Activated T-cell treated with anti-CD3 and anti-CD28 coated beads for 1 hour (primary cell): ENCODE measurements around the gene ZRANB3.
A peak's percentile ranks its signal among the peaks of the same experiment; 100 is the strongest.
"Not testable (repeated sequence)": the region's sequence is repeated elsewhere in the genome, so short reads cannot be mapped to it uniquely, and the experiment has no call there.

Experiments used
- DNase-seq: peaks from one replicate; pipeline ENCODE4 v3.0.0-alpha.2; 2020; ENCODE audit warnings: low read depth

Gene ZRANB3

DNA sequence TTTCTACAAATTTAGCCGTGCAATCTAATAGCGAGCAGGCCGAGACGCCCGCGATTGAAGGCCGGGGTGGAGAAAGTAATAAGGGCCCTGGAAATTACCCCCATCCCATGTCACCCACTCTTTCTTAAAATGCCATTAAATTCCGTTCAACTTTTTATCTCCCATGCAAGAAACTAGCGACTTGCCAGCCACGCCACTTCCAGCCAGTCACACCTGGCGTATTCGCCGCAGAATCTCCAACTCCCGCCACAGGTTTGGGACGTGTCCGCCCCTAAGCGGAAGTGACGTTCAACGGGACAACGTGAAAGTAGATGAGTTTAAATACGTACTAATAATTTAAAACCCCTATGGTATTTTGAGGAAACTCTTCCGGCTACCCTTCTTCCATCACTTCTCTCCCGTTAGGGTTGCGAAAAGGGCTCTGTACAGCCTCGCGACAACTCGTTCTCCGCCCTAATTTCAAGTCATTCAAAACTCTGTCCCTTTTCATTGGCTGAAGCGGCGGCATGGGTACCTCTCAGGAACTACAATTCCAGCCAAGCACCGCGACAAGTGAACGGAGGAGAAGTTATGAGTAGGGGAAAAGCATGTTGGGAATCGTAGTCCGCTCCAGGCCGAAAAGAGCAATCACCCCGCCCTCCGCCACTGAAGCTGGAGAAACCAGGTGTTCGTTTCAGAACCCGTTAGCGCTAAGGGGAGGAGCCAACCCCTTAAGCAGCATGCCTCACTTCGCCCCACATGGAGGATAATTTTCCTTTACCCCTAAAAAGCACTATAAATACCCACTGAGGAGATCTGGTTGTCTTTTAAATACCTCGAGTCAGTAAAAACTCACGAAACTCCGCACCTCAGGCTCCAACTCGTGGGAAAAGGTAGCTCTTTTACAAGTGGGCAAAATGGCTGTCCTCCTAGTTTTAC is at the start of gene ZRANB3:
Gene ZRANB3, minus strand, starts transcription at position 906 of the 918 bp plus-strand sequence.
- DNase-seq = peak; percentile 87

DNA sequence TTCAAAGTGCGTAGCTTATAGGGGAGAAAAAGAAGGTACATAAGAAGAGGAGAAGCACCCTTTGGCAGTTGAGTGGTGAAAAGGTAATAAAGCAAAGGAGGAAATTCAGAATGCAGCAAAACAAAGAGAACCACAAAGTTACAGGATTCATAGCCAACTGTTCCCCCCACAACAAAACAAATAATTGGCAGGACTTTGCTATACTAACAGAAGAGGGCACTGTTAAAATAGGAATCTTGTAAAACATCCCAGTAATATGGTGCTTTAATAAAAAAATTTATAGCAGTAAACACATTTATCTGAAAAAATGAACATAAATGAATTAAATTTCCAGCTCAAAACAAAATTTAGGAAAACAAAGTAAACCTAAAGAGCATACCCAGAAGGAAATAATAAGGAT is 42.6 kb upstream of the ZRANB3 start:
- no peak for DNase-seq

DNA sequence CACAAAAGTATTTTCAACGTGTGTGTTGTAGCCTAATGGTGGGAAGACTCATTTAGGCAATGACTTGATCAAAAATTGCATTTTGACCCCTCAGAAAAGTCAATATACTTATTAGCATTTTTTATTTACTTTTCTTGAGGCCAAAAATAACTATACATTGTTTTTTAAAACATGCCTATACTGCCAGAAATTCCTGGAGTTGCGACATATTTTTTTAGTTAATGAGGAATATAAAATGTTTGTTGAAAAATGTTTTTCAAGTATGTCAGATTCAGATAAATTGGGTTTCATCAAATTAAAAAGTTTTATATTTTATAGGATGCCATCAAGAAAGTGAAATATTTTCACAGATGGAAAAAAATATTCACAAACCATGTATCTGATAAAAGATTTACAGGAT is 39.9 kb upstream of the ZRANB3 start:
- no peak for DNase-seq

DNA sequence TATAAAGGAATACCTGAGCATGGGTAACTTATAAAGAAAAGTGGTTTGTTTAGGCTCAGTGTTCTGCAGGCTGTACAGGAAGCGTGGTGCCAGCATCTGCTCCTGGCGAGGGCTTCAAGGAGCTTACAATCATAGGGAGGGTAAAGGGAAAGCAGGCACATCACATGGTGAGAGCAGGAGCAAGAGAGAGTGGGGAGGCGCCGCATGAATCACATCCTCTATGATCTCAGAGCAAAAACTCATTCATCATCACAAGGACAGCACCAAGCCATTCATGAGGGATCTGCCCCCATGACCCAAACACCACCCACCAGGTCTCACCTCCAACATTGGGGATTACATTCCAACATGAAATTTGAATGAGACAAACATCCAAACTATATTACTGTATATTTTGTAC is 32.8 kb upstream of the ZRANB3 start:
- DNase-seq = no peak

DNA sequence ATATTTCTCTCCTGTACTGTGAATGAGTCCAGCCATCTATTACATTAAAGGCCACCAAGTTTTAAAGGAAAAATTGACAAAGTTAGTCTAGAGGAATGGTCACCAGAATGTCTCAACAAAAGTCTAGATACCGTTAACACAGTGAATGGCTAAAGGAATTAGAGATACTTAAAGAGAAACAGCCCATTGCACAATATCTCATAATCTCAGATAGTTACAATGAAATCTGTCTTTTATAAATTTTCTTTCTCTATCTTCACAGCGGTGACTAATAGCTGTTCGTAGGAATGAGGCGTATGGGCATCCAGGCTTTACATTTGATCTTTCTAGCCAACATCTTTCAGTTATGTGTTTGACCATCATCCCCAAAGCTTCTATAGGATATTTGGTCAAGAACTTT is 30.9 kb upstream of the ZRANB3 start:
- no peak for DNase-seq

DNA sequence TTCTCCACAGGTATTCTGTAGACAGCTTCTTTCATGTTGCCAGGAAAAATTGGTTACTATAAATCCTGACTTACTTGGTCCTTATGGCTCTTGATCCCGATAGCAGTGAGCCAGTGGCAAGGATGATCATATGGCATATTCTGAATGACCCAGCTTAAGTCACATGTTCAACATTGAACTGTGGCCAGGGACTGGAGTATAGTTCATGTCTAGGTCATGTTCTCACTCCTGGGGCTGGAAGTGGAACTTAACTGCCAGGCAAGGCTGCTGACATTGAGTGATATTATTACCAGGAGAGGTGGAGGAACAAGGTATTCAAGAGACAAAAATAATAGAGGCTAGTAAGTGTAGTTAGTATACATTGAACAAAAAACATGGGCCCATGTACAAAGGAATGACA is 26.5 kb upstream of the ZRANB3 start:
- no peak for DNase-seq

DNA sequence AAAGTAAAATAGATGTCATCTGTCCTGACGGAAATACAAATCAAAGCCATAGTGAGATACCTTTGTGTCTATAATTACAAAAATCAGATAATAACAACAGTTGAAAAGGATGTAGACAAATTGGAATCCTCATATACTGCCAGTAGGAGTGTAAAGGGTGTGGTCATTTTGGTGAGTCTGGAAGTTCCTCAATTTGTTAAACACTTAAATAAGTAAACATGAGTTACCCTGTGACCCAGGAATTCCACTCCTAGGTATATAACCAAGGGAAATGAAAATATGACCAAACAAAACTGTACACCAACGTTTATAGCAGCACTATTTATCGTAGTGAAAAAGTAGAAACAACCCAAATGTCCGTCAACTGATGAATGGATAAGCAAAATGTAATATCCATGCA is 24.3 kb upstream of the ZRANB3 start:
- no peak for DNase-seq

DNA sequence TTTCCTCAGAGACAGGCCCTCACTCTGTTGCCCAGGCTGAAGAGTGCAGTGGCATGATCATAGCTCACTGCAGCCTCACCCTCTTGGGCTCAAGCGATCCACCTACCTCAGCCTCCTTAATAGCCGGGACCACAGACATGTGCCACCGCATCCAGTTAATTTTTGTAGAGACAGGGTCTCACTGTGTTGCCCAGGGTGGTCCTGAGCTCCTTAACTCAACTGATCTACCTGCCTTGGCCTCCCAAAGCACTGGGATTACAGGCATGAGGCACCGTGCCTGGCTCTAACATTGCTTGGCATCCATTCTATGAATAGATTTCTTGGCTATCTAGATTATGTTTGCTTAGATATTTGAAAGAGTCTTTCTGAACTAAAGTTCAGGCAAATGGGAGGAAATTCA is 21.9 kb upstream of the ZRANB3 start:
- no peak for DNase-seq

DNA sequence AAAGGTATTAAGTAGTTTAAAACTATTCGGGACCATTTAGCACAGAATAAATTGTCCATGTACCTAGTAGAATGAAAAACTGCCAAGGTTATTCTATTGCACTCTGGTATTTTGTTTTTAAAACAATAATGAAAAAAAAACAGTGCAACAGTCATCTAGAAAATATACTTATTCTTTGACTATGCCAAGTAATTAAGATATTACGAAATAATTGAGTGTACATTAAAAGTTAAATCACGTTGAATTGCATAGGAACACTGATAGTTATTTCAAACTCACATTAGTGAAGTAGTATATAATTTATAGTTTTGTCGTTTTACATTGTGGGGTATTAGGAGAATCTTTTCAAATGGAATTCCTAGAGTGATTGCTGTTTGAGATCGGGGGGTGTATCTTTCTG is 20.3 kb upstream of the ZRANB3 start:
- no peak for DNase-seq

DNA sequence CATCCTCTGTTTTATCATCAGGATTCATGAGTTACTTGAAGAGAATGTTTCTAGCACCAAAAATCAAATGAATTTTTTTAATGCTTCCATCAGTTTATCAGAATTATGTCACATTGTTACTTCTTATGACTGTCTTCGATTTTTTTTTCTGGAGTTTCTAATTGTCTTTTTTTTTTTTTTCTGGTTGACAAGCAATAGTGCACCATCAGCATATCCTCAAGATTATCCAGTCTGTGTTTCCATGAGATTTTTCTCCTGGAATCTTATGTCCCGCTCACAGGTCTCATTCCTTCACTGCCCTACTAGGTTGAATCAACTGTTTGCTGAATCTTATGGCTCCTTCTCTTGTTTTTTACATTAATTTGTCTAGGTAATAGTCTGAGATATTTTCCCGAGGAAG is 16.3 kb upstream of the ZRANB3 start:
- no peak for DNase-seq

DNA sequence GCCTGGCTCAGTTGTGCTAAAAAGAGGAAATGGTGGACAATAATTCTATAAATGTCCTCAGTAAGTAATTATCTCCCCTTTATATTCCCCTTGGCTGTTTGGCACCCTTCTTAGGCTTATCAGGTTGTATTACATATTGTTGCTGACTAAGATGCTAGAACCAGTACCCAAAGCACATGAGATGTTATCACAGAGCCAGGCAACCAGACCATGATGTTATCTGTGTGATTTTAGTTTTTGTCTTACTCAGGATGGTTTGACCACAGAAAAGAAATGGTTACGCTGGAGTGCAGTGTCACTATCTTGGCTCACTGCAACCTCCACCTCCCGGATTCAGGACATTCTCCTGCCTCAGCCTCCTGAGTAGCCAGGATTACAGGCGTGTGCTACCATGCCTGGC is 15.4 kb upstream of the ZRANB3 start:
- no peak for DNase-seq

DNA sequence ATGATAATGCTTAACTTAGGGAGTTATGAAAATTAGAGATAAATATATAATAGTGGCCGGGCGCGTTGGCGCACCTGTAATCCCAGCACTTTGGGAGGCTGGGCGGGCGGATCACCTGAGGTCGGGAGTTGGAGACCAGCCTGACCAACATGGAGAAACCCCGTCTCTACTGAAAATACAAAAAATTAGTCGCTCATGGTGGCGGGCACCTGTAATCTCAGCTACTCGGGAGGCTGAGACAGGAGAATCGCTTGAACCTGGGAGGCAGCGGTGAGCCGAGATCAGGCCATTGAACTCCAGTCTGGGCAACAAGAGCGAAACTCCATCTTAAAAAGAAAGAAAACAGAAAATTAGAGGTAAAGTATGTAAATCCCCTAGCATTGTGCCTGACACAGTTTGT is 2.5 kb upstream of the ZRANB3 start:
- DNase-seq = not testable (repeated sequence)

DNA sequence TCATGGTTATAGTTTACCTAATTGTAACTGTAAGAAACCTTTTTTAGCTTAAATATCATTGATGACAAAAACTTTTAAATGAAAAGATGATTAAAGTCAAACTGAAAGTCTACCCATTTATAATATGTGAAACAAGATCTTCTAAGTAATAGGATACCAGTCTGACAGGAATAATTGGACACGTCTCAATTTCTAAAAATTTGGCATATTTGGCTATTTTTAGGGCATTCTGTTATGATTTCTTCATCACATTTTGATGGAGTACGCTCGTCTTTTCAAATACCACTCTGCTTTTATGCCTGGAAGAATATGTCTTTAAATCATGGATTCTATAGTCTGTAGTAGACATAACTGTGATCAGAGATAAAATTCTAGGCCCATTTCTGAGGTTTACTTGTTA is 1.6 kb upstream of the ZRANB3 start:
- DNase-seq = no peak

DNA sequence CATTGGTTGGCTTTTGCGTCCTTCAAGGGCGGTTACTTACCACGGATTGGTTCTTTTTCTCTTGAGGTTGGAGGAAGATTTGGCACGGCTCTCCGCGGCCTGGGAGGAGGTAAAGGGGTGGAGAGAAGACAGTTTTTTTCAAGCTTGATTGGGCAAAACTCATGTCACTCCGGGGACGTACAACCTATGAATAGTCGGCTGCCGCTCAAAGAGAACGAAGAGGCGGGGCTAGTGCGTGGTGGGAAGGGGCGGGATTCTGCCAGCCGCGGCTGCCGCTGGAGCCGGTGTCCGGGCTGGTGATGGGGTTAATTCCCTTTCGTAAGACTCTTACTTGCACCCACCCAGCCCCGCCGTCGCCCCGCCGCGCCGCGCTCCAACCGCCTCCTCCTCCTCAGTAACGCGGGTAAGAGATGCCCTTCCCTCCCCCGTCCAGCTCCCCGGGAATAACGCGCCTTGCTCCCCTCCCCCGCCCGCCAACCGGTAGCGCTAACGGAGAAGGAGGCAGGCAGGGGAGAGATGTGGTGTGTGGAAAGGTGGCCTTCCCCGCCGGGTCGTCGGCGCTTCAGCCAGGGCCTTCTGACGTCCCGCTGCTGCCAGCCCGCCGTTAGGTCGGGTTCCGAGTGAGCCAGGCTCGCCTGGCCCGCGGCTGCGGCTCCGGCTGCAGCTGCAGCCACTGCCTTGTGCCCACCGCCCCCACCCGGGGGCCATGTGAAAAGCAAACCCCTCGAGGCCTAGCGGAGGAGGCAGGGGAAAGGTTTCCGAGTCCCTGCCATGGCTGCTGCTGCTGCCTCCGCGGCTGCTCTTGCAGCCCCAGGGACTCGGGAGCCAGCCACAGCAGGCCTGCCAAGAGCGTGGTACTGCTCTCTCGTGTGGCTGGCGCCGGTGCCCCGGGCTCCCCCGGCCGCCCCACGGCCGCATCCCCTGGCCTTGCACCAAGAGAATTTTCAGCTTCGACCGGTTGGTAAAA is 496 bp upstream of the ZRANB3 start, which contains the start of gene R3HDM1:
Gene R3HDM1, plus strand, starts transcription at position 254 of the 967 bp plus-strand sequence. CDS start 73,362 bp downstream, outside the sequence.
- DNase-seq = peak; percentile 88

DNA sequence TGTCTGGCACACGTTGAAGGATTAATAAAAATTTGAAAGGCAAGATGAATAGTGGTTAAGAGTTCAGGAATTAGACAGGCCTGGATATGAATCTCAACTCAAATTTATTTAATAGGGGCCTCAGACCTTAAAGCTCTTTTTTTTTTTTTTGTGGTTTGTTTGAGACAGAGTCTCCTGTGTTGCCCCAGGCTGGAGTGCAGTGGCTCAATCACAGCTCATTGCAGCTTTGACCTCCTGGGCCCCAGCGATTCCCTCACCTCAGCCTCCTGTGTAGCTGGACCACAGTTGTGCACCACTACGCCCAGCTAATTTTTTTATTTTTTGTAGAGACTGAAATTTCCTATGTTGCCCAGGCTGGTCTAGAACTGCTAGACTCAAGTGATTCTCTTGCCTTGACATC is 3.0 kb downstream of the ZRANB3 start:
- DNase-seq = no peak

DNA sequence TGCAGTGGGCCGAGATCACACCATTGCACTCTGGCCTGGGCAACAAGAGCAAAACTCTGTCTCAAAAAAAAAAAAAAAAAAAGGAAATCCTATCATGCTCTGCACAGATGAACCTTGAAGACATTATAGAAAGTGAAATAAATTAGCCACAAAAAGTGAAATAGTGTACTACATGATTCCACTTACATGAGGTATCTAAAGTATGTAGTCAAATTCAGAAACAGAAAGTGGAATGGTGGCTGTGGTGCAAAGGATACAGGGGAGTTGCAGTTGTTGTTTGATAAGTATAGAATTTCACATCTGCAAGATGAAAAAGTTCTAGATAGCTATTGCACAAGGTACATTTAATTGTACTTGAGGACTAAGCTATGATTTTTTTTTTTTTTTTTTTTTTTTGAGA is 5.2 kb downstream of the ZRANB3 start:
- DNase-seq = no peak

DNA sequence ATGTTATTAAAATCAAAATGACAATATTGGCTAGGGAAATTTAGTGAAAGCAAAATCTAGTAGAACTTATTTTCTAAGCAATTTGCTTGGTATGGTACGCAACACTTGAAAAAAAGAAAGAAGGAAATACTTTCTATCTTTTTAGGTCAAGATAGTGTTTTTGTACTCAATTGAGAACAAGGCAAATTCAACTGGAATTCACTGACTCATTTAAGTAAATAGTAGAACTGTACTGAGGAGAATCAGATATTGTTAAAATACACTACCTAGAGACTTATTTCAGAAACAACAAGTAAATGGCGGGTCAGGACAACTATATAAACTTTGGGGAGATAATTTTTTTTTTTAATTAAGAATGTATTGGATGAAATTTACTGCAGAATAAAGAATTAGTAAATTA is 18.9 kb downstream of the ZRANB3 start:
- DNase-seq = no peak

DNA sequence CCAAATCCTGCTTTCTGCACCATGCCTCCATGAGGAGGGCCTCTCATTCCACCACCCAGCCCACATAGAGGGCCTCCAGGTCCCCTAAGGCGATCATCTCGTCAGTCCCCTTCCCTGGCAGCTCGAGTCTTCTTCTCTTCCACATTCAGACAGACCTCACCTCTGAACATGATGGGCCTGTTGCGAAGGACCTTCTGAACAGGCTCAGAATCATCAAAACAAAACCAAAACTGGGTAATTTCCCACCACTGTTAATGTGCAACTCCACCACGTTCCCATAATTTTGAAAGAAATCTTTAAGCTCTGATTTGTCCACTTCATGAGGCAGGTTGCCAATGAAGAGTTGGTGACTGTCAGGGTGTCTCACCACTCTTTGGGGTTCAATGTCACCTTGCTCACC is 20.4 kb downstream of the ZRANB3 start:
- DNase-seq = no peak

DNA sequence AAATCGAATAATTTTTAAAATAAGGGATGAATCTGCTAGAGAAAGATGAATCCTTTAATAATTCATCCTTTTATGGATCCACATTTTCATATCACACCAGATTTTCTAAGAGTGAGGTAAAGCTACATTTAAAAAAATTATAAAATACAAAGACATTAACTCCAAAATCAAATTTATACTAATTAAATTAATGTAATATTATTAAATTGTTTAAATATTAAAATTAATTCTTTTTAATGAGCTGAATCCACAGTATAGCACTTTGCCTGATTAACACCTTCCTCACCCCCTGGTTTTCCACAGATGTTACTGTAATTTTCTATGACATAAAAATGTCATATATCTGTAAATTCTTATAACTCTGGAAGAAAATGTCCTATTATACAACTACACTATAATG is 26.2 kb downstream of the ZRANB3 start:
- no peak for DNase-seq

DNA sequence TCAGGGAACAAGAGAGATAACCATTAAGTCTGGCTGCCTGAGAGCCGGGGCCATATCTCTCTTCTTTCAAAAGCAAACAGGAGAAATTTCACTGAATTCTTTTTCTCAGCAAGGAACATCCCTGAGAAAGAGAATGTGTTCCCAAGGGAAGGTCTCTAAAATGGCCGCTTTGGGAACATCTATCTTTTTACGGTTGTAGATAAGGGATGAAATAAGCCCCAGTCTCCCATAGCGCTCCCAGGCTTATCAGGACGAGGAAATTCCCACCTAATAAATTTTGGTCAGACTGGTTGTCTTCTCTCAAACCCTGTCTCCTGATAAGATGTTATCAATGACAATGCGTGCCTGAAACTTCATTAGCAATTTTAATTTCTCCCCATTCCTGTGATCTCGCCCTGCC is 32.4 kb downstream of the ZRANB3 start:
- not testable (repeated sequence) for DNase-seq

DNA sequence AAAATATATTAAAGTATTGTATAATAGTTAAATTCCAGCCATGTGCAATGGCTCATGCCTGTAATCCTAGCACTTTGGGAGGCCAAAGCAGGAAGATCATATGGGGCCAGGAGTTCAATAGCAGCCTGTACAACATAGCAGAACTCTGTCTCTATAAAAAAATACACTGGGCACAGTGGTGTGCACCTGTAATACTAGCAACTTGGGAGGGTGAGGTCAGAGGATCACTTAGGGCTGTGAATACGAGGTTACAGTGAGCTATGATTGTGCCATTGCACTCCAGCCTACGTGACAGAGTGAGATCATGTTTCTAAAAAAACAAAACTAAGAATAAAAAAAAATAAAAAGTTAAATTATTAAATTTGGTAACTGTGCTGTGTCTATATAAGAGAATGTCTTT is 36.1 kb downstream of the ZRANB3 start:
- DNase-seq = no peak

DNA sequence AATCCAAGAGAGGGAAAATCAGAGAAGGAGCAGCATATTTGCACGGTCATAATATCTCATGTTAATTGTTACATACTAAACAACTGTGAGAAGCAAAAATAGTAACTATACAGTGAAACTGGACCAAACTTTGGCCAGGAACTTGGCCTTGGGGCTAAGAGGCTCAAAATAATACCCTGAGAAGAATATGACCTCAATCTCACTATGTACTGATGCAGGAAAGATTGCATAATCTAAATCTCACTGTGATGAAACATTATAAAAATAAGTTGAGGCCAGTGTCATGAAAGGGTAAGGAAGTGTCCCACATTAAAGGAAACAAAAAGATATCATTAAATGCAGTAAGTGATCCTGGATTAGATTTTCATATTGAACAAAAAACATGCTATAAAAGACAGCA is 36.5 kb downstream of the ZRANB3 start:
- DNase-seq = no peak

DNA sequence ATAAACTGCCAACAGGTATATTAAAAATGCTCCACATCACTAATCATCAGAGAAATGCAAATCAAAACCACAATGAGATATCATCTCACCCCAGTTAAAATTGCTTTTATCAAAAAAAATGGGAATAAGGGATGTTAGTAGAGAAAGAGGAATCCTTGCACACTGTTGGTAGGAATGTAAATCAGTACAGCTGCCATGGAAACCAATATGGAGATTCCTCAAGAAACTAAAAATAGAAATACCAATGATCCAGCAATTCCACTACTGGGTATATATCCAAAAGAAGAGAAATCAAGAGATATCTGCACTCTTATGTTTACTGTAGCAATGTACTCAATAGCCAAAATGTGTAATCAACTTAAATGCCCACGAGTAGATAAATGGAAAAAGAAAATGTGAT is 40.6 kb downstream of the ZRANB3 start:
- DNase-seq = no peak
